HG02623 (cell line): ENCODE measurements around the gene LCORL.

Experiments
- ATAC-seq: cut with Tn5 transposase; IDR thresholded peaks from one replicate; pipeline ENCODE4 v1.9.1; 2021; ENCODE audit warnings: moderate library complexity; ENCODE audit not compliant: unreplicated experiment

Gene LCORL

GRCh38 chr4:17939054-17939453 lies 82.5 kb downstream of the LCORL start:
- no peak for ATAC-seq

- ATAC-seq = no peak
These were observed 87.3 kb downstream of the LCORL start for GRCh38 chr4:17934286-17934685.

- ATAC-seq = no peak
These were observed 88.4 kb downstream of the LCORL start for GRCh38 chr4:17933126-17933525.

DNA sequence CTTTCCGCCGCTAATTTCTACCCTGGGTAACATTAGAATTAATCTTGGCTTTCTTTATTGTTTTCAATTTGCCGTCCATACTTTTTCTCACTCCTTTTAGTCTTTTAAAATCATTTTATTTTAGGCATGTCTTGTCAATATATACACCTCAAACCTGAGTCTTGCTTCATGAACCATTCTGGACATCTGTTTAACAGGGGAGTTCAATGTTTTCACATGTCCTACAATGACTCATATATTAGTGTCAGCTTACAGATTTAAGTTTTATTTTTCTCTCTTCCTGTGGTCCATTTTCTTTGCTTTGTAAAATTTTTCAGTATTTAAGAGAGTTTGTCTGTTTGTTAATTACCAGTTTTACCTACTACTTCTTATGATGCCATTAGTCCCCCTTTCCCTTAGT lies 89.5 kb downstream of the LCORL start:
- ATAC-seq = no peak

DNA sequence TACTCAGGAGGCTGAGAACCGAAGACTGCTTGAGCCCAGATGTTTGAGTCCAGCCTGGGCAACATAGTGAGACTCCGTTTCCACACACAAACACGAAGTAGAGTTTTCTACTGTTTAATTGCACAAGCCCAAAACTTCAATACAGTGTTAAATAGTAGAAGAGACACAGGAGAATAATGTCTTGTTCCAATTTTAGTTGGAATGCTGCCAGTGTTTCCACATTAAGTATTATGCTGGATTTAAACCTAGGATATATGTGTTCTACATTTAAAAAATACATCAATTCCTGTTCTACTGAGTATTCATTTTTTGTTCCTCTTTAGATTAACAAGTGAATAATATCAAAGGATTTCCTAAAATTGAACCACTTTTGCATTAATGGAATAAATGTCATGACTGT lies 91.3 kb downstream of the LCORL start:
- no peak for ATAC-seq

DNA sequence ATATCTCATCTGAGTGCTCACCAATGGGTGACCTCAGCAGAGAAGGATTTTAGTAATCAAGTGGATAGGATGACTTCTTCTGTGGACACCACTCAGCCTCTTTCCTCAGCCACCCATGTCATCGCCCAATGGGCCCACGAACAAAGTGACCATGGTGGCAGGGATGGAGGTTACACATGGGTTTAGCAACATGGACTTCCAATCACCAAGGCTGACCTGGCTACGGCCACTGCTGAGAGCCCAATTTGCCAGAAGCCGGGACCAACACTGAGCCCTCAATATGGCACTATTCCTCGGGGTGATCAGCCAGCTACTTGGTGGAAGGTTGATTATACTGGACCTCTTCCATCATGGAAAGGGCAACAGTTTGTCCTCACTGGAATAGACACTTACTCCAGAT lies 97.4 kb downstream of the LCORL start:
- ATAC-seq = no peak

- ATAC-seq = no peak
These were observed 100.1 kb downstream of the LCORL start for GRCh38 chr4:17921451-17921850.

DNA sequence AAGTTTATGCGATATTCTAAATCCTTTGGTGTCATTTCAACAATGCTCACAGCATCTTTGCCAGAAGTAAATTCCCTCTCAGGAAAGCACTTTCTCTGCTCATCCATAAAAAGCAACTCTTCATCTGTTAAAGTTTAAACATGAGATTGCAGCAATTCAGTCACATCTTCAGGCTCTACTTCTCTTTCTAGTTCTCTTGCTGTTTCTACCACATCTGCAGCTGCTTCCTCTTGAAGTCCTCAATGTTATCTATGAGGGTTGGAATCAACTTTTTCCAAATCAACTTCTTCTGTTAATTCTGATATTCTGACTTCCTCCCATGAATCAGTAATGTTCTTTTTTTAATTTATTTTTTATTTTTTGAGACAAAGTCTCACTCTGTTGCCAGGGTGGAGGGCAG lies 100.9 kb downstream of the LCORL start:
- ATAC-seq = no peak

- no peak for ATAC-seq
These were observed 106.1 kb downstream of the LCORL start for GRCh38 chr4:17915439-17915838.

GRCh38 chr4:17912011-17912410 lies 109.5 kb downstream of the LCORL start:
- ATAC-seq = no peak

DNA sequence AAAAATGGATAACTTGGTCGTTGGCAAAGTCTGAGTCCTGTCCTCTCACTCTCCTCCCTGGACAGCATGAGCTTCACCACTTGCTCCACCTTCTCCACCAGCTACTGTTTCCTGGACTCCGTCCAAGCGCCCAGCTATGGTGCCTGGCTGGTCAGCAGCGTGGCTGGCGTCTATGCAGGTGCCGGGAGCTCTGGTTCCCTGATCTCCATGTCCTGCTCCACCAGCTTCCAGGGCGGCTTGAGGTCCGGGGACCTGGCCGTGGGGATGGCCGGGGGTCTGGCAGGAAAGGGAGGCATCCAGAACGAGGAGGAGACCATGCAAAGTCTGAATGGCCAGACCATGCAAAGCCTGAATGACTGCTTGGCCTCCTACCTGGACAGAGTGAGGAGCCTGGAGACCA lies 109.9 kb downstream of the LCORL start:
- ATAC-seq = no peak

- no peak for ATAC-seq
These were observed 123.0 kb downstream of the LCORL start for GRCh38 chr4:17898553-17899055.

GRCh38 chr4:17895481-17895880 lies 126.1 kb downstream of the LCORL start:
- ATAC-seq = no peak

DNA sequence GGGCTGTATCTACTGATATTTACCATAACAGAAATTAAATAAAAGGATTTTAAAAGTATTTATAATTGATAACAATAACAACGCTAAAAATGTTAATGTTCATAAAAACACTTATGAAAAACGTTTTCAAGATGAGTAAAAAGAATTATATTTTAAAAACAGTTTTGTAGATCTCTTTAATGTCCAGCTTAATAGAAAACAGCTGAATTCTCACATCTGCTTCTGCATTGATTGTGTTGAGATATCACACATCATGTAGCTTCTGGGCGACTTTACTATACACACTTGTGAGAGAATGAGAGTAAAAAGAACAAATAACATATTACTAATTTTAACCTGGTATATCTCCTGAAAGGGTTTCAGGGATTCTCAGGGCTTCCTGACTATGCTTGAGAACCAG lies 127.1 kb downstream of the LCORL start:
- ATAC-seq = no peak

DNA sequence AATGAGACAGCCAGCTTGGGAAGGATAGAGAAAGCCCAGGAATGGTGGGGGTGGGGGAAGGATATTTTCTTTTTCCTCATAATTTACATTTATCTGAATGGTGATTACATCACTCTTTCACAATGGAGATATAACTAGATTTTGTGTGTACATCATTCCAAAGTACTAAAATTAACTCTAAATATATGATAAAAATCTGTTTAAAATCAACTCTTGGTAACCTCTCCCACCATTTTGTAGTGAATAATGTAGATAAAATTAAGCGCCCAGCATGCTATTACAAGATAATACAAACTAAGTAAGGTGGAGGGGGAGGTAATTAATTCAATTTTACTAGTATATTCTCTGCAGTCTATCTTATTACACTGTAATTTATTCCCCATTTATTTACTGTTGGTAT lies 131.9 kb downstream of the LCORL start:
- ATAC-seq = no peak

DNA sequence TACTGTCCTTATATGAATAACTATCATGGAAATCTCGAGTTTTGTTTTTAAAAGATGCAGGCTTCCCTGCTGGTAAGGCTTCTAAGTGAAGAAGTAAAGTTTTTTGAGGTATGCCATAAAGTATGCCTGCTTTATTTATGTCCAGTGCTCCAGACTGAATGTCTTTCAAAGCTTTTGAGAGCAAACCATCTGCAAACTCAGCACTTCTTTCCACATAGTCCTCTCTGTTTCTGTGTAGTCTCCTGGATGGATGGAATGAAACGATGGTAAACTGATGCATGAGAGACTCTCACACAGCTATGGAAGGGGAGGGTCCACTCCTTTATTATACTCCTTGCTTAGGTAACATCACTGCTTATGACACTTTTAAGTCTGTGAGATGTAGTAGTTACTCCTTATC lies 137.0 kb downstream of the LCORL start:
- ATAC-seq = no peak

DNA sequence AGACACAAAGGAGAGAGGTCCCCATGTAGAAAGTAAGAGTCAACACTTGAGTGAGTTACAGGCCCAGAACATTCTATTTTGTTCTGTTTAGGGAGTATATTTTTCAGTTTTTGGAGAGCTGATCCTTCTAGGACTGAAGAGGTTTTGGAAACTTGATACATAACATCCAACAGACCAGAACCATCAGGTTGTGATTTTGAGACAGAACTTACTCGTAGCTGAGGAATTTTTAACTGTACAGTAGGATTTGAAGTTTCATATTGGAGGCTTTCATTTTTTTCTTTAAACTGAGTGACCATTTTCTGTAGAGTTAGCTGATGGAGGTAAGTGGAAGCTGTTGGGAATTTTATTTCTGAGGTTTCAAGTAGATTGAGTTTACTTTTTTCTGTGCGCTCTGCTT lies 137.5 kb downstream of the LCORL start:
- no peak for ATAC-seq

DNA sequence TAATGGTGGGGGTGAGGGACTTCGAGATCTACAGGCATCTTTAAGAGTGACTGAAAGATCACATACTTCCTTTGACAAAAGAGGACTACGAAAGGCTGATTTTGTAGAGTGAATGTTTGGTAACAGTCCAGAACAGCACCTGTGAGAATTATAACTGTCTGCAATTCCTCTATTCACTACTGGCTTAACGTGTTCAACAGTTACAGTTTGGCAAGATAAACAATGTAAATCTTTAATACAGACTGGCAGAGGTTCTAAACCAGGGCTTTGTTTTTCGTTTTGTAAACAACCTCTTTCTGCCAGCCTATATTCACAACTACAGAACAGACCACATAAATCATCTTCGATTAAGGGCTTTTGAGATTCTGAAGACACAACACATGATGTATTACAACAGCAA lies 143.9 kb downstream of the LCORL start:
- ATAC-seq = no peak

- ATAC-seq = no peak
These were observed 144.6 kb downstream of the LCORL start for GRCh38 chr4:17876943-17877342.

DNA sequence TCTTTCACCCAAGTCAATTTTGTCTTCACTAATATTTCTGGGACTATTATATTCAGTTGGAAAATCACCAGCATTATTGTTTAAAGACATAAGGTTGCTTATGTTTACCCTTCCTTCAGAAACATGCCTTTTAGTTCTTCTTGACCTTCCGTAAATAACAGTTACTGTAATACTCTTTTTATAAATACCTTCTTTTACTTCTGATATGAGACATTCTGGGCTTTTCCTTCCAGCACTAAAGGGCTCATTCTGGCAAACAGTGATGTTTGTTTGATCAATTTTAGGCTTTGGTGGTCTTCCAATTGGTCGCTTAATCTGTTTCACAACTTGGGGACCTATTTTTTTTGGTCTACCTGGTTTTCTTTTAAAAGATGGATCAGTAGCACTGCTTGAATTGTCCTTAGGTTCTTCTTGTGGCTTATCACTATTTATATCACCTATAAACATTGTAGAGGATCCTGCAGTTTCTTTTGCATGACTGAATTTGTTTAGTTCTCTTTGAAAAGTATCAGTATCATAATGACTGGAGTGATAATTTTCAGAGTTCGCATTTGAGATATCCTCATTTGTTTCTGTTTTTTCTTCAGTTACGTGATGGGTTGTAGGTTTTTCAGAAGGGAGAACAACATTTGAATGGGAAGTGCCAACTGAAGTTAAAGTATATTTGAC lies 146.0 kb downstream of the LCORL start:
- peak; percentile 87 for ATAC-seq

- ATAC-seq = no peak
These were observed 152.2 kb downstream of the LCORL start for GRCh38 chr4:17869327-17869726.

DNA sequence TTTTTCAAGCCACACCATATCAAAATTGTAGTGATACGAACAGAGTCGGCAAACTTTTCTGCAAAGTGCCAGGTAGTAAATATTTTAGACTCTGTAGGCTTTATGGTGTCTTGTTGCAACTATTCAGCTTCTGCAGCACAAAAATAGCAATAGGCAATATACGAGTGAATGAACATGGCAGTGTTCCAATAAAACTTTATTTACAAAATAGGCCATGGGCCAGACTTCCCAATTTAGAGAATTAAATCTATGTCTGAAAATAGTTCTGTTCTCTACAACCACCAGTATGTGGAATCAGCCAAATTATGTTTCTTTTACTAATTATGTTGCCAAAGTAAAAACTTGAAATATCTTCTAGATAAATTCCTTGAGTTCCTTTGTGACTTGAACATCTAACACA lies 154.3 kb downstream of the LCORL start:
- ATAC-seq = no peak

- no peak for ATAC-seq
These were observed 154.7 kb downstream of the LCORL start for GRCh38 chr4:17866810-17867209.
